H9 (cell line): Measurements from ENCODE around the gene TRMT1. TPM values are rescaled to one million over a fixed set of nuclear protein-coding genes. Genes with fewer than 3 reads are reported as not detected.

Source experiments
- DNase-seq: peaks from one replicate; pipeline ENCODE4 v3.0.0-alpha.2; 2017
- H2AFZ ChIP-seq: one replicate; pipeline ENCODE4 v1.6.1; 2013; ENCODE audit warnings: mild to moderate bottlenecking, low read length, control low read depth, moderate library complexity
- H2AK5ac ChIP-seq: 2 replicates; pipeline ENCODE4 v1.6.1; 2013; ENCODE audit warnings: low read length, control low read depth, mixed read lengths; ENCODE audit not compliant: insufficient read length
- H2BK120ac ChIP-seq: one replicate; pipeline ENCODE4 v1.6.1; 2013; ENCODE audit warnings: low read depth, mild to moderate bottlenecking, low read length, control low read depth, inconsistent platforms; ENCODE audit not compliant: poor library complexity, severe bottlenecking
- H2BK12ac ChIP-seq: 2 replicates; pipeline ENCODE4 v1.6.1; 2013; ENCODE audit warnings: low read length, control low read depth, mixed read lengths, low read depth; ENCODE audit not compliant: insufficient read length
- H2BK15ac ChIP-seq: 2 replicates; pipeline ENCODE4 v1.6.1; 2013; ENCODE audit warnings: low read depth, low read length, control low read depth
- H2BK20ac ChIP-seq: one replicate; pipeline ENCODE4 v1.6.1; 2013; ENCODE audit warnings: low read depth, mild to moderate bottlenecking, low read length, control low read depth, inconsistent platforms; ENCODE audit not compliant: poor library complexity, severe bottlenecking
- H2BK5ac ChIP-seq: 2 replicates; pipeline ENCODE4 v1.6.1; 2013; ENCODE audit warnings: low read length, control low read depth, mixed read lengths; ENCODE audit not compliant: insufficient read length
- H3K14ac ChIP-seq: 2 replicates; pipeline ENCODE4 v1.6.1; 2013; ENCODE audit warnings: low read length, control low read depth; ENCODE audit not compliant: insufficient read depth
- H3K18ac ChIP-seq: 2 replicates; pipeline ENCODE4 v1.6.1; 2013; ENCODE audit warnings: low read depth, mild to moderate bottlenecking, mixed read lengths, low read length, control low read depth; ENCODE audit not compliant: insufficient read length
- H3K23ac ChIP-seq: 2 replicates; pipeline ENCODE4 v1.6.1; 2013; ENCODE audit warnings: low read length, control low read depth, mixed read lengths, low read depth; ENCODE audit not compliant: insufficient read length
- H3K23me2 ChIP-seq: 2 replicates; pipeline ENCODE4 v1.6.1; 2013; ENCODE audit warnings: low read depth, mild to moderate bottlenecking, mixed read lengths, low read length, control low read depth; ENCODE audit not compliant: insufficient read length, poor library complexity, severe bottlenecking
- H3K27ac ChIP-seq: 2 replicates; pipeline ENCODE4 v1.5.1; 2013; ENCODE audit warnings: low read length, control low read depth, mixed read lengths, low read depth; ENCODE audit not compliant: insufficient read length
- H3K27me3 ChIP-seq: 2 replicates; pipeline ENCODE4 v1.6.1; 2013; ENCODE audit warnings: low read length, control low read depth, inconsistent platforms; ENCODE audit not compliant: insufficient read depth
- H3K4ac ChIP-seq: 2 replicates; pipeline ENCODE4 v1.6.1; 2013; ENCODE audit warnings: low read depth, mild to moderate bottlenecking, control low read depth, inconsistent platforms, low read length, moderate library complexity
- H3K4me1 ChIP-seq: 2 replicates; pipeline ENCODE4 v1.6.1; 2013; ENCODE audit warnings: low read length, control low read depth, inconsistent platforms; ENCODE audit not compliant: insufficient read depth
- H3K4me2 ChIP-seq: 2 replicates; pipeline ENCODE4 v1.6.1; 2013; ENCODE audit warnings: low read length, control low read depth, mixed read lengths; ENCODE audit not compliant: insufficient read length, insufficient read depth
- H3K56ac ChIP-seq: 2 replicates; pipeline ENCODE4 v1.6.1; 2013; ENCODE audit warnings: low read depth, mild to moderate bottlenecking, mixed read lengths, low read length, control low read depth; ENCODE audit not compliant: insufficient read length
- H3K79me1 ChIP-seq: 2 replicates; pipeline ENCODE4 v1.6.1; 2013; ENCODE audit warnings: low read depth, mild to moderate bottlenecking, moderate library complexity, low read length, control low read depth, inconsistent platforms; ENCODE audit not compliant: insufficient read depth, poor library complexity, severe bottlenecking
- H3K79me2 ChIP-seq: 2 replicates; pipeline ENCODE4 v1.6.1; 2013; ENCODE audit warnings: low read length, control low read depth, inconsistent platforms; ENCODE audit not compliant: insufficient read depth
- H3K9ac ChIP-seq: 2 replicates; pipeline ENCODE4 v1.6.1; 2013; ENCODE audit warnings: low read length, control low read depth, mixed read lengths; ENCODE audit not compliant: insufficient read length; ENCODE audit errors: extremely low read depth
- H3K9me3 ChIP-seq: one replicate; pipeline ENCODE4 v1.6.1; 2013; ENCODE audit warnings: low read depth, low read length, inconsistent platforms; ENCODE audit not compliant: control insufficient read depth
- H3T11ph ChIP-seq: one replicate; pipeline ENCODE4 v1.6.1; 2013; ENCODE audit warnings: mild to moderate bottlenecking, low read length, control low read depth, inconsistent platforms
- H4K20me1 ChIP-seq: one replicate; pipeline ENCODE4 v1.6.1; 2013; ENCODE audit not compliant: control insufficient read depth, insufficient read length, insufficient read depth
- H4K5ac ChIP-seq: 2 replicates; pipeline ENCODE4 v1.6.1; 2013; ENCODE audit warnings: low read depth, mild to moderate bottlenecking, mixed read lengths, low read length, control low read depth; ENCODE audit not compliant: insufficient read length
- H4K8ac ChIP-seq: replicated peaks from 2 replicates; pipeline ENCODE4 v1.6.1; 2013; ENCODE audit warnings: low read length, control low read depth, mixed read lengths, low read depth; ENCODE audit not compliant: insufficient read length
- H4K91ac ChIP-seq: 2 replicates; pipeline ENCODE4 v1.6.1; 2013; ENCODE audit warnings: low read depth, mild to moderate bottlenecking, moderate library complexity, mixed read lengths, low read length, control low read depth; ENCODE audit not compliant: insufficient read length
- H3K27ac Mint-ChIP-seq, 3 experiments: 2 replicates in 2 of 3; 3 replicates in 1 of 3; pipeline ENCODE4 v1.8.0; 2020 to 2021; ENCODE audit warnings: mixed read lengths in 3 of 3, mild to moderate bottlenecking in 1 of 3, moderate library complexity in 1 of 3
- H3K27me3 Mint-ChIP-seq: 2 replicates; pipeline ENCODE4 v1.8.0; 2021; ENCODE audit warnings: low read depth, mild to moderate bottlenecking, moderate library complexity, mixed read lengths
- H3K36me3 Mint-ChIP-seq, 3 experiments: 2 replicates in 2 of 3; 3 replicates in 1 of 3; pipeline ENCODE4 v1.8.0; 2020 to 2021; ENCODE audit warnings: low read depth in 3 of 3, mixed read lengths in 3 of 3; ENCODE audit not compliant: insufficient read depth in 1 of 3
- H3K4me1 Mint-ChIP-seq, 2 experiments: 2 replicates each; pipeline ENCODE4 v1.8.0; 2020; ENCODE audit warnings: mixed read lengths in 2 of 2
- H3K4me3 Mint-ChIP-seq, 2 experiments: 2 replicates in 1 of 2; 3 replicates in 1 of 2; pipeline ENCODE4 v1.8.0; 2020 to 2021; ENCODE audit warnings: mild to moderate bottlenecking in 2 of 2, mixed read lengths in 2 of 2, moderate library complexity in 1 of 2
- H3K9me3 Mint-ChIP-seq, 2 experiments: 2 replicates in 1 of 2; 3 replicates in 1 of 2; pipeline ENCODE4 v1.8.0; 2020; ENCODE audit warnings: mild to moderate bottlenecking in 2 of 2, mixed read lengths in 2 of 2, moderate library complexity in 1 of 2
- WGBS: extraction: QIAGEN DNeasy Blood & Tissue Kit; methylation state at CpG from one replicate; pipeline ENCODE4 v1.1.7; 2013; ENCODE audit warnings: missing lambda C conversion rate, low lambda C conversion rate, mixed read lengths; ENCODE audit not compliant: insufficient read length; ENCODE audit errors: extremely low coverage; 5-methylcytosine and 5-hydroxymethylcytosine counted together
- total RNA-seq: library from RNA; stranded (reverse); gene quantifications from 2 replicates; pipeline ENCODE4 v1.2.1, GENCODE V29; 2021
- TF ChIP-seq, protein P1 (sequence below): fragments of 200-600 bp; sonication (generic); conservative IDR thresholded peaks from 3 replicates; pipeline ENCODE4 v1.8.0; 2021; ENCODE audit warnings: antibody characterized with exemption, mild to moderate bottlenecking

The TRMT1 gene
- total RNA-seq, 1 experiment from 2014 or later = 95.7 TPM

DNA sequence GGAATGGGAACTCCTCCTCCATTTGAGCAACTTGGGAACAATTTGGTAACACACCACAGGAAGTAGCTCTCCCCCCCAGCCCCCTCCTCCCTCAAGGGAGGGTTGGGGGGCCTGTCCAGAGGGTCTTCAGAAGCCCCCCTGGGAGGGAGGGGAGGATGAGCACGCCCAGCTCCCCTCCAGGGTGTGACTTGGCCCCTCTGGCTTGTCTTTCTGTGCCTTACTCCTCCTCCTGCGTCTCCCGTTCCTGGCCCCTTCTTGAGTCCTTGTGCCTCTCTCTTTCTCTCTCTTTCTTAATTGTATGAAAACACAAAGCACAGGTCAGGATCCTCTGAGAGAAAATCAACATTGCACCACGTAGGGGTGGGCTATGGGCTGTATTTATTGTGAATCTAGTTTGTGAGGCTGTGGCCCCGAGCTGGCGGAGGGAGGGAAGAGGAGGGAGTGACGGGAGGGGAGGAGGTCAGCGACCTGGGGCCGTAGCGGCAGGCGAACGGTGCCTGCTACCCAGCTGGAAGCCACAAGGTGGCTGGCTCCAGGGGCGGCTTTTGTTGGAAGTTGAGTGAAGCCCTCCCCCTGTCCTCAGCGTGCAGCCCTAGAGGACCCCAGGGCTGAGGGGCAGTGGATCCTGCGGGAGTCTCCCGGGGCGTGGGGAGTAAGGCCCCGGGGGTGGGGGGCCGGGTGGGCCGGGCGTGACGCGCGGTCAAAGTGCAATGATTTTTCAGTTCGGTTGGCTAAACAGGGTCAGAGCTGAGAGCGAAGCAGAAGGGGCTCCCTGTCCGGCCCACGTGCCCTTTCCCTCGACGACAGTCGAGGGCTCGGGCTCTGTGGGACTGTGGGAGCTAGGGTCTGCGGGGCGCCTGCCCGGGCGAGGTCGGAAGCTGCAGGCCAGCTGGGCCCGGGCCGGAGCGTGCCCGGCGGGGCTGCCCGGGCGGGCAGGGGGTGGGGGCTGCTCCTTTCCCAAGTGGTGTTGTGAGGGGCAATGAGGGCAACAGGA lies 20.3 kb downstream of the TRMT1 start:
- peak overlapping the region in 1 of 3 experiments; percentile 8; a peak in 1 of 7 replicates for H3K27ac Mint-ChIP-seq

More for the DNA sequence above, 20.3 kb downstream of the TRMT1 start:
- Mint-ChIP-seq H3K4me3 (peak overlapping the region; percentile 55 to 76), H3K9me3 (peaks cover 4 to 7% of the 10 kb centered on the region in 2 experiments; a peak in 4 of 5 replicates), H3K27me3 (peaks cover 86% of the 10 kb centered on the region), H3K4me1 (peaks cover 32 to 47% of the 10 kb centered on the region in 2 experiments), H3K36me3 (no peaks in the 10 kb centered on the region; a peak in 1 of 7 replicates)
- H3K4ac ChIP-seq = no peak overlapping the region
- TF ChIP-seq, protein P1, sequence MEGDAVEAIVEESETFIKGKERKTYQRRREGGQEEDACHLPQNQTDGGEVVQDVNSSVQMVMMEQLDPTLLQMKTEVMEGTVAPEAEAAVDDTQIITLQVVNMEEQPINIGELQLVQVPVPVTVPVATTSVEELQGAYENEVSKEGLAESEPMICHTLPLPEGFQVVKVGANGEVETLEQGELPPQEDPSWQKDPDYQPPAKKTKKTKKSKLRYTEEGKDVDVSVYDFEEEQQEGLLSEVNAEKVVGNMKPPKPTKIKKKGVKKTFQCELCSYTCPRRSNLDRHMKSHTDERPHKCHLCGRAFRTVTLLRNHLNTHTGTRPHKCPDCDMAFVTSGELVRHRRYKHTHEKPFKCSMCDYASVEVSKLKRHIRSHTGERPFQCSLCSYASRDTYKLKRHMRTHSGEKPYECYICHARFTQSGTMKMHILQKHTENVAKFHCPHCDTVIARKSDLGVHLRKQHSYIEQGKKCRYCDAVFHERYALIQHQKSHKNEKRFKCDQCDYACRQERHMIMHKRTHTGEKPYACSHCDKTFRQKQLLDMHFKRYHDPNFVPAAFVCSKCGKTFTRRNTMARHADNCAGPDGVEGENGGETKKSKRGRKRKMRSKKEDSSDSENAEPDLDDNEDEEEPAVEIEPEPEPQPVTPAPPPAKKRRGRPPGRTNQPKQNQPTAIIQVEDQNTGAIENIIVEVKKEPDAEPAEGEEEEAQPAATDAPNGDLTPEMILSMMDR = peak; percentile 47; the same call in 1 of the 3 replicates
- H2BK12ac ChIP-seq = no peak overlapping the region
- H3K27me3 ChIP-seq = peaks cover 39% of the 10 kb centered on the region; the same call in 1 of the 2 replicates
- no peaks in the 10 kb centered on the region for H3K9me3 ChIP-seq
- H2AK5ac ChIP-seq = no peak overlapping the region
- no peak overlapping the region for H3T11ph ChIP-seq
- no peak overlapping the region for H3K9ac ChIP-seq
- no peak overlapping the region for H3K56ac ChIP-seq
- H4K20me1 ChIP-seq = no peaks in the 10 kb centered on the region
- H4K8ac ChIP-seq = no peak overlapping the region
- peaks cover 13% of the 10 kb centered on the region for H3K23me2 ChIP-seq
- peak; percentile 89 for DNase-seq
- H2BK20ac ChIP-seq = no peak overlapping the region
- H4K5ac ChIP-seq = no peak overlapping the region
- no peak overlapping the region for H2BK15ac ChIP-seq
- no peak overlapping the region for H3K14ac ChIP-seq
- H3K4me2 ChIP-seq = peak overlapping the region; percentile 67
- H2BK5ac ChIP-seq = no peak overlapping the region
- no peak overlapping the region for H3K27ac ChIP-seq
- no peak overlapping the region for H2AFZ ChIP-seq
- no peaks in the 10 kb centered on the region for H3K79me1 ChIP-seq
- H3K4me1 ChIP-seq = 0 out of 2 replicates have a peak, but pooled peaks cover 2% of the 10 kb centered on the region
- no peak overlapping the region for H3K23ac ChIP-seq
- no peak overlapping the region for H4K91ac ChIP-seq
- H3K18ac ChIP-seq = no peak overlapping the region
- WGBS = no CpG with 5 or more reads among the region's 44 CpGs
- no peaks in the 10 kb centered on the region for H3K79me2 ChIP-seq
- H2BK120ac ChIP-seq = no peak overlapping the region
